HepG2 (cell line): ENCODE data around the gene KATNAL2. TPM values are rescaled to one million over a fixed set of nuclear protein-coding genes. Genes with fewer than 3 reads are reported as not detected.

Source experiments
- ATAC-seq: fragments of 200-7000 bp; cut with Tn5 transposase; 3 replicates; pipeline ENCODE4 v1.9.1; 2020; ENCODE audit warnings: mild to moderate bottlenecking, moderate library complexity
- BruUV-seq: library from RNA; stranded (reverse); fragments of 400-500 nt; replicated peaks from 2 replicates; lab custom pipeline; 2021; lab: Mats Ljungman, UMichigan
- CTCF ChIA-PET: fragments of 300-600 bp; formaldehyde crosslinking; extraction: SDS; loops from one replicate; lab custom pipeline; 2021; ENCODE audit warnings: low total read pairs, inconsistent platforms, low intra/inter-chr PET ratio; lab: Yijun Ruan, JAX
- POLR2A ChIA-PET: fragments of 350-600 bp; sonication (Branson Sonifier 250); formaldehyde crosslinking; loops from one replicate; lab custom pipeline; 2020; ENCODE audit warnings: antibody characterized with exemption, inconsistent platforms; lab: Yijun Ruan, JAX
- DNase-seq: peaks from one replicate; pipeline ENCODE4 v3.0.0-alpha.2; 2015; ENCODE audit warnings: low spot score
- FAIRE-seq: peaks from 3 replicates; lab custom pipeline; 2011; peaks lifted over from hg19 to GRCh38; lab: Jason Lieb, UNC
- H2AFZ ChIP-seq: one replicate; pipeline ENCODE4 v1.6.1; 2011; ENCODE audit warnings: low read length, inconsistent platforms
- H3K27ac ChIP-seq: fragments of 300-600 bp; 3 replicates; pipeline ENCODE4 v1.8.0; 2011; ENCODE audit warnings: mixed run types, mild to moderate bottlenecking, mixed read lengths, low read length, inconsistent platforms; ENCODE audit not compliant: insufficient read depth; ENCODE audit errors: extremely low read length
- H3K27me3 ChIP-seq, 2 experiments: fragments of 200-600 bp in 1 of 2; 2 replicates in 1 of 2; 3 replicates in 1 of 2; pipeline versions ENCODE4 v1.6.0 to v1.8.0; 2011; ENCODE audit warnings: low read length in 2 of 2, mild to moderate bottlenecking in 2 of 2, moderate library complexity in 2 of 2, inconsistent platforms in 1 of 2; ENCODE audit not compliant: insufficient read depth in 2 of 2, control insufficient read depth in 1 of 2
- H3K36me3 ChIP-seq, 2 experiments: fragments of 200-600 bp in 1 of 2; replicated peaks in 1 of 2; 2 replicates in 1 of 2; 3 replicates in 1 of 2; pipeline versions ENCODE4 v1.5.1 to v1.8.0; 2011; ENCODE audit warnings: low read length in 2 of 2, inconsistent platforms in 1 of 2; ENCODE audit not compliant: insufficient read depth in 2 of 2, control insufficient read depth in 1 of 2
- H3K4me1 ChIP-seq: 2 replicates; pipeline ENCODE4 v1.5.1; 2012; ENCODE audit warnings: low read length, inconsistent platforms; ENCODE audit not compliant: insufficient read depth
- H3K4me2 ChIP-seq: 2 replicates; pipeline ENCODE4 v1.6.0; 2011; ENCODE audit warnings: low read depth, low read length, inconsistent platforms
- H3K4me3 ChIP-seq, 3 experiments: fragments of 200-600 bp in 1 of 3; sonication (generic), shearing (Covaris generic) in 1 of 3; replicated peaks in 1 of 3; 2 replicates each; pipeline ENCODE4 v1.5.1; 2011 to 2016; ENCODE audit warnings: low read length in 3 of 3, inconsistent platforms in 2 of 3, low read depth in 2 of 3, mild to moderate bottlenecking in 2 of 3, control low read depth in 1 of 3, mixed read lengths in 1 of 3; ENCODE audit not compliant: insufficient read depth in 1 of 3
- H3K79me2 ChIP-seq: one replicate; pipeline ENCODE4 v1.6.1; 2011; ENCODE audit warnings: low read length, inconsistent platforms; ENCODE audit not compliant: insufficient read depth
- H3K9ac ChIP-seq: 2 replicates; pipeline ENCODE4 v1.6.0; 2011; ENCODE audit warnings: mild to moderate bottlenecking, low read depth, low read length, inconsistent platforms; ENCODE audit not compliant: insufficient read depth
- H3K9me3 ChIP-seq: 2 replicates; pipeline ENCODE4 v1.5.1; 2012; ENCODE audit warnings: mild to moderate bottlenecking, low read length
- H4K20me1 ChIP-seq: 2 replicates; pipeline ENCODE4 v1.6.0; 2011; ENCODE audit warnings: inconsistent platforms, mild to moderate bottlenecking, low read length, moderate library complexity; ENCODE audit not compliant: insufficient read depth
- AHDC1 ChIP-seq: sonication (generic); formaldehyde crosslinking; IDR thresholded peaks from 2 replicates; pipeline ENCODE4 v1.5.1; 2020; ENCODE audit warnings: mild to moderate bottlenecking, missing genetic modification reagents, borderline replicate concordance
- ARNT2 ChIP-seq: sonication (generic); formaldehyde crosslinking; IDR thresholded peaks from 2 replicates; pipeline ENCODE4 v1.8.0; 2022; ENCODE audit warnings: mild to moderate bottlenecking, low read depth, missing genetic modification reagents, moderate library complexity
- DMAP1 ChIP-seq: IDR thresholded peaks from 2 replicates; pipeline ENCODE4 v1.6.1; 2016
- GATAD1 ChIP-seq: IDR thresholded peaks from 2 replicates; pipeline ENCODE4 v1.6.1; 2016; ENCODE audit warnings: missing genetic modification reagents, missing compliant biosample characterization
- HNRNPH1 ChIP-seq: fragments of 200-400 bp; formaldehyde crosslinking; optimal IDR thresholded peaks from 2 replicates; pipeline ENCODE3; 2017; ENCODE audit warnings: mild to moderate bottlenecking, low read depth, low read length
- HNRNPUL1 ChIP-seq: fragments of 200-400 bp; formaldehyde crosslinking; IDR thresholded peaks from 2 replicates; pipeline ENCODE4 v1.6.1; 2017; ENCODE audit warnings: low read depth, mild to moderate bottlenecking, low read length, moderate library complexity
- IKZF1 ChIP-seq: fragments of 450-650 bp; IDR thresholded peaks from 2 replicates; pipeline ENCODE4 v1.7.1; 2016
- MIXL1 ChIP-seq: IDR thresholded peaks from 2 replicates; pipeline ENCODE4 v1.6.1; 2016
- MZF1 ChIP-seq: sonication (generic); formaldehyde crosslinking; IDR thresholded peaks from 2 replicates; pipeline ENCODE4 v1.8.1; 2023; ENCODE audit warnings: mild to moderate bottlenecking, missing genetic modification reagents, borderline replicate concordance
- PATZ1 ChIP-seq: sonication (generic); formaldehyde crosslinking; IDR thresholded peaks from 2 replicates; pipeline ENCODE4 v1.4.0; 2020; ENCODE audit warnings: missing genetic modification reagents
- RXRB ChIP-seq: IDR thresholded peaks from 2 replicates; pipeline ENCODE4 v1.6.1; 2016; ENCODE audit warnings: borderline replicate concordance, missing genetic modification reagents, missing compliant biosample characterization
- SNRNP70 ChIP-seq: fragments of 200-400 bp; formaldehyde crosslinking; IDR thresholded peaks from 2 replicates; pipeline ENCODE4 v1.6.1; 2017; ENCODE audit warnings: mild to moderate bottlenecking, low read depth, low read length, moderate library complexity
- TAF15 ChIP-seq: fragments of 200-400 bp; formaldehyde crosslinking; IDR thresholded peaks from one replicate; pipeline ENCODE4 v1.6.1; 2018; ENCODE audit warnings: mild to moderate bottlenecking, low read depth, low read length; ENCODE audit not compliant: poor library complexity, severe bottlenecking
- ZBTB26 ChIP-seq: IDR thresholded peaks from 2 replicates; pipeline ENCODE4 v1.6.1; 2016; ENCODE audit warnings: missing compliant biosample characterization, missing genetic modification reagents, borderline replicate concordance
- ZNF251 ChIP-seq: sonication (generic); formaldehyde crosslinking; IDR thresholded peaks from 2 replicates; pipeline ENCODE4 v1.9.0; 2021; ENCODE audit warnings: mild to moderate bottlenecking, missing genetic modification reagents
- ZNF430 ChIP-seq: sonication (generic); formaldehyde crosslinking; IDR thresholded peaks from 2 replicates; pipeline ENCODE4 v1.9.0; 2021; ENCODE audit warnings: mild to moderate bottlenecking, missing genetic modification reagents
- ZNF468 ChIP-seq: sonication (generic); formaldehyde crosslinking; IDR thresholded peaks from 2 replicates; pipeline ENCODE4 v1.8.0; 2022; ENCODE audit warnings: mild to moderate bottlenecking, moderate library complexity, missing genetic modification reagents
- ZNF746 ChIP-seq: sonication (generic); formaldehyde crosslinking; IDR thresholded peaks from 2 replicates; pipeline ENCODE4 v1.8.0; 2022; ENCODE audit warnings: mild to moderate bottlenecking, missing genetic modification reagents
- WGBS: methylation state at CpG from one replicate; pipeline ENCODE4 v1.1.6; 2017; ENCODE audit warnings: low lambda C conversion rate; 5-methylcytosine and 5-hydroxymethylcytosine counted together
- in situ Hi-C: cut with HindIII; loops from 2 replicates; pipeline ENCODE4 v1.10.0; 2017; ENCODE audit warnings: low pct_unique_long_range_greater_than_20kb; ENCODE audit not compliant: extremely low pct_ligation_motif_present
- intact Hi-C: fragments of 100-400 bp; cut with micrococcal nuclease; formaldehyde crosslinking; loops from one replicate; pipeline ENCODE4 v1.10.0; 2022; ENCODE audit not compliant: unreplicated experiment
- polyA plus RNA-seq, 8 experiments: library from polyadenylated mRNA; depleted of rRNA in 3 of 8; stranded (reverse) in 7 of 8; unstranded in 1 of 8; fragments of >200 nt; fragmentation: Illumina TruSeq in 4 of 8; extraction: Trizol in 4 of 8; gene quantifications; 2 replicates each; pipeline versions ENCODE4 v1.2.1 to v1.2.3, GENCODE V29; 2011 to 2016; ENCODE audit warnings: low read depth in 4 of 8, missing spikeins in 1 of 8, mixed read lengths in 1 of 8; ENCODE audit not compliant: insufficient read depth in 1 of 8
- total RNA-seq, 5 experiments: library from RNA; depleted of rRNA; stranded (reverse); fragments of >200 nt; fragmentation: Illumina TruSeq; extraction: Trizol; gene quantifications; 2 replicates each; pipeline ENCODE4 v1.2.3, GENCODE V29; 2016; ENCODE audit warnings: low read depth in 1 of 5

KATNAL2 gene
- total and polyA plus RNA-seq, 2 of the 13 experiments (the other 11 are each of a cell fraction or from before 2014, with no cell fraction given): not detected

GRCh38 chr18:46891742-46892214, 25.6 kb upstream of the KATNAL2 start:
- Histone ChIP-seq H3K27ac (no peak overlapping the region), H3K9ac (no peak overlapping the region), H3K9me3 (peaks cover 26% of the 10 kb centered on the region), H3K36me3 (peaks cover 8 to 27% of the 10 kb centered on the region in 2 experiments; a peak in 3 of 5 replicates), H3K27me3 (no peaks in the 10 kb centered on the region), H3K79me2 (peaks cover 29% of the 10 kb centered on the region), H3K4me1 (peaks cover 13% of the 10 kb centered on the region), H3K4me3 (no peak overlapping the region), H4K20me1 (0 out of 2 replicates have a peak, but pooled peaks cover 3% of the 10 kb centered on the region), H3K4me2 (no peak overlapping the region), H2AFZ (no peak overlapping the region)
- TF ChIP-seq MZF1 (CRISPR knock-in tag) (no peak), ZBTB26 (CRISPR knock-in tag) (no peak), ZNF746 (CRISPR knock-in tag) (no peak), PATZ1 (CRISPR knock-in tag) (no peak), RXRB (CRISPR knock-in tag) (no peak), ZNF430 (CRISPR knock-in tag) (no peak), MIXL1 (no peak), DMAP1 (CRISPR knock-in tag) (no peak), HNRNPUL1 (no peak), IKZF1 (no peak), ARNT2 (CRISPR knock-in tag) (no peak), ZNF468 (no peak), TAF15 (no peak), GATAD1 (CRISPR knock-in tag) (no peak), ZNF251 (CRISPR knock-in tag) (no peak), SNRNP70 (no peak), HNRNPH1 (no peak), AHDC1 (CRISPR knock-in tag) (no peak)
- ChIA-PET POLR2A (no interaction called here), CTCF (no interaction called here)
- ATAC-seq (no peak), FAIRE-seq (no peak), DNase-seq (no peak)
- in situ Hi-C loops (no loop called here), intact Hi-C loops (no loop called here)
- BruUV-seq: no TSS peak
- WGBS: 87% methylated on average over 3 of the region's 3 CpGs
